Lower leg skin (tissue), 3 donors: ENCODE results near the gene CIB4.

Experiments used
- POLR2A ChIP-seq, 2 donors: fragments of 450-650 bp; IDR thresholded peaks; one replicate each; pipeline ENCODE4 v1.6.1; 2016 to 2017; ENCODE audit warnings: antibody characterized with exemption in 2 of 2, mild to moderate bottlenecking in 1 of 2, moderate library complexity in 1 of 2
- TF ChIP-seq, protein P1 (sequence below), 3 donors: fragments of 450-650 bp; IDR thresholded peaks; one replicate each; pipeline ENCODE4 v1.5.1; 2016; ENCODE audit warnings: antibody characterized with exemption in 3 of 3, mild to moderate bottlenecking in 3 of 3, moderate library complexity in 2 of 3

DNA sequence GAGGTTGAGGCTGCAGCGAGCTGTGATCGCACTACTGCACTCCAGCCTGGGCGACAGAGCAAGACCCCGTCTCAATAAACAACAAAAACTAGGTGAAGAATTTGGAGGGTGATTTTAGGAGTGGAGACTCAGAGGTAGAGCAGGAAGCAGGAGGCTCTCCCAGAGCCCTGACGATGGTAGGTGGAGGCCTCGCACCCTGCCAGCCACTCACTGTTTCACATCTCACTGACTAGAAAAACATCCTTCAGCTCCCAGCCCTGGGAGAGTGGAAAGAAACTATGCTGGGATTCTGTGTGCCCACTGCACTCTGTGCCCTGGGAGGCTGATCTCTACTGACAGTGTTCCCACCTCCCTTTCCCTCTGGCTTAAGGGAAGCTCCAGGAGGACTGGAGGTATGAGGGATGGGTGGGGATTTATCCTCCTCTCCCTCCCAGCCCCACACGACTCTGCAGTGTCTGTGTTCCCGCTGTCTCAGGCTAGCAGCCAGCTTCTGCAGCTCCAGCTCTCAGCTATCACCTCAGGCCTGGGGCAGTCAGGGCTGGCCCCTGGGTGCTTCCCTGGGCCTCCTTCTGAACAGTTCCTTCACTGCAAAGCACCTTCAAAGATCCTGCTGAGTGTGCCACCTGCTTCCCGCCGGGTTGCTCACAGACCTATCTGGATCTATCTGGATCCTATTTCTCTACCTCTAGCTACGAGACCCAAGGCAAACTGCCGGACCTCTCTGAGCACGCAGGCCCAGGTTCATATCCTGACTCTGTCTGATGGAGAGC is 9.6 kb downstream of the CIB4 start:
- TF ChIP-seq, protein P1, sequence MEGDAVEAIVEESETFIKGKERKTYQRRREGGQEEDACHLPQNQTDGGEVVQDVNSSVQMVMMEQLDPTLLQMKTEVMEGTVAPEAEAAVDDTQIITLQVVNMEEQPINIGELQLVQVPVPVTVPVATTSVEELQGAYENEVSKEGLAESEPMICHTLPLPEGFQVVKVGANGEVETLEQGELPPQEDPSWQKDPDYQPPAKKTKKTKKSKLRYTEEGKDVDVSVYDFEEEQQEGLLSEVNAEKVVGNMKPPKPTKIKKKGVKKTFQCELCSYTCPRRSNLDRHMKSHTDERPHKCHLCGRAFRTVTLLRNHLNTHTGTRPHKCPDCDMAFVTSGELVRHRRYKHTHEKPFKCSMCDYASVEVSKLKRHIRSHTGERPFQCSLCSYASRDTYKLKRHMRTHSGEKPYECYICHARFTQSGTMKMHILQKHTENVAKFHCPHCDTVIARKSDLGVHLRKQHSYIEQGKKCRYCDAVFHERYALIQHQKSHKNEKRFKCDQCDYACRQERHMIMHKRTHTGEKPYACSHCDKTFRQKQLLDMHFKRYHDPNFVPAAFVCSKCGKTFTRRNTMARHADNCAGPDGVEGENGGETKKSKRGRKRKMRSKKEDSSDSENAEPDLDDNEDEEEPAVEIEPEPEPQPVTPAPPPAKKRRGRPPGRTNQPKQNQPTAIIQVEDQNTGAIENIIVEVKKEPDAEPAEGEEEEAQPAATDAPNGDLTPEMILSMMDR (IDR thresholded peaks at IDR 0.05), result no peak
- TF ChIP-seq POLR2A (IDR thresholded peaks at IDR 0.05), result no peak
